GM12878 (cell line): ENCODE data around the gene STARD10. TPM values are rescaled to one million over a fixed set of nuclear protein-coding genes. Genes with fewer than 3 reads are reported as not detected.

ENCODE experiments used
- ATAC-seq: fragments of 200-7000 bp; cut with Tn5 transposase; 3 replicates; pipeline ENCODE4 v1.9.1; 2020; ENCODE audit warnings: mild to moderate bottlenecking, moderate library complexity
- BruUV-seq: library from RNA; stranded (reverse); fragments of 400-500 nt; replicated peaks from 2 replicates; lab custom pipeline; 2021; lab: Mats Ljungman, UMichigan
- CTCF ChIA-PET: fragments of 300-600 bp; sonication (Branson Sonifier 250); formaldehyde crosslinking; extraction: SDS; loops from one replicate; lab custom pipeline; 2021; ENCODE audit warnings: inconsistent platforms; lab: Yijun Ruan, JAX
- POLR2A ChIA-PET: fragments of 350-600 bp; formaldehyde crosslinking; extraction: SDS; loops from one replicate; lab custom pipeline; 2021; ENCODE audit warnings: inconsistent platforms; lab: Charles Lee
- RAD21 ChIA-PET: fragments of 300-600 bp; sonication (Branson Sonifier 250); formaldehyde crosslinking; loops from one replicate; lab custom pipeline; 2023; ENCODE audit warnings: antibody characterized with exemption; ENCODE audit not compliant: unreplicated experiment; lab: Charles Lee
- SMC1A ChIA-PET: fragments of 300-600 bp; sonication (Branson Sonifier 250); formaldehyde crosslinking; loops from one replicate; lab custom pipeline; 2023; ENCODE audit not compliant: unreplicated experiment, uncharacterized antibody; lab: Charles Lee
- DNase-seq: peaks from one replicate; pipeline ENCODE4 v3.0.0-alpha.2; 2011; ENCODE audit warnings: low read depth, low spot score
- FAIRE-seq: peaks from 3 replicates; lab custom pipeline; 2011; peaks lifted over from hg19 to GRCh38; lab: Jason Lieb, UNC
- H2AFZ ChIP-seq: 2 replicates; pipeline ENCODE4 v1.6.0; 2011; ENCODE audit warnings: low read depth, low read length, control low read depth; ENCODE audit not compliant: control insufficient read depth
- H3K27ac ChIP-seq: 2 replicates; pipeline ENCODE4 v1.5.1; 2011; ENCODE audit warnings: control low read depth; ENCODE audit not compliant: control insufficient read depth, insufficient read depth
- H3K27me3 ChIP-seq, 2 experiments: replicated peaks in 1 of 2; 2 replicates each; pipeline versions ENCODE4 v1.6.0 to v1.6.1; 2011; ENCODE audit warnings: low read length in 1 of 2; ENCODE audit not compliant: control insufficient read depth in 2 of 2, insufficient read depth in 2 of 2
- H3K36me3 ChIP-seq, 2 experiments: 2 replicates each; pipeline ENCODE4 v1.5.1; 2011; ENCODE audit warnings: low read length in 1 of 2; ENCODE audit not compliant: control insufficient read depth in 2 of 2, insufficient read depth in 2 of 2
- H3K4me1 ChIP-seq: 2 replicates; pipeline ENCODE4 v1.6.1; 2011; ENCODE audit warnings: mild to moderate bottlenecking, low read length, moderate library complexity, mixed read lengths; ENCODE audit not compliant: control insufficient read depth, insufficient read depth
- H3K4me2 ChIP-seq: 2 replicates; pipeline ENCODE4 v1.6.0; 2011; ENCODE audit warnings: control low read depth; ENCODE audit not compliant: control insufficient read depth, insufficient read depth
- H3K4me3 ChIP-seq: fragments of 200-600 bp; sonication (generic); 2 replicates; pipeline ENCODE4 v1.5.1; 2016
- H3K79me2 ChIP-seq: 2 replicates; pipeline ENCODE4 v1.6.0; 2011; ENCODE audit warnings: low read length; ENCODE audit not compliant: control insufficient read depth, insufficient read depth
- H3K9ac ChIP-seq: 2 replicates; pipeline ENCODE4 v1.8.0; 2011; ENCODE audit warnings: low read length, control low read depth, mixed read lengths; ENCODE audit not compliant: control insufficient read depth, insufficient read depth
- H3K9me3 ChIP-seq: replicated peaks from 3 replicates; pipeline ENCODE4 v1.5.1; 2011; ENCODE audit warnings: mild to moderate bottlenecking, low read length; ENCODE audit not compliant: control insufficient read depth, insufficient read depth
- H4K20me1 ChIP-seq: 2 replicates; pipeline ENCODE4 v1.6.0; 2011; ENCODE audit not compliant: control insufficient read depth, insufficient read depth
- ASH2L ChIP-seq: fragments of 300-600, 200-600 bp; sonication (generic); IDR thresholded peaks from 2 replicates; pipeline ENCODE4 v1.6.1; 2017; ENCODE audit warnings: low read depth, mild to moderate bottlenecking, borderline replicate concordance
- BACH1 ChIP-seq: fragments of 450-650 bp; IDR thresholded peaks from 2 replicates; pipeline ENCODE4 v1.6.1; 2017; ENCODE audit warnings: mild to moderate bottlenecking, borderline replicate concordance
- CHD4 ChIP-seq: fragments of 200-600 bp; sonication (generic); IDR thresholded peaks from 2 replicates; pipeline ENCODE4 v1.6.1; 2016; ENCODE audit warnings: mild to moderate bottlenecking
- ETV6 ChIP-seq, 2 experiments: fragments of 450-650 bp in 1 of 2; IDR thresholded peaks in 1 of 2; conservative IDR thresholded peaks in 1 of 2; 2 replicates each; pipeline ENCODE4 v1.6.1; 2014; ENCODE audit warnings: antibody characterized with exemption in 1 of 2, borderline replicate concordance in 1 of 2, low read depth in 1 of 2, mild to moderate bottlenecking in 1 of 2, moderate library complexity in 1 of 2
- HCFC1 ChIP-seq: fragments of 150-350 bp; IDR thresholded peaks from 2 replicates; pipeline ENCODE4 v1.6.1; 2014; ENCODE audit warnings: low read length
- HDAC2 ChIP-seq: fragments of 200-600 bp; sonication (generic); IDR thresholded peaks from 2 replicates; pipeline ENCODE4 v1.6.1; 2017
- NFYA ChIP-seq: IDR thresholded peaks from 2 replicates; pipeline ENCODE4 v1.6.1; 2011; ENCODE audit warnings: low read depth, mild to moderate bottlenecking, low read length, improper control_type of control experiment, borderline replicate concordance
- NR2C2 ChIP-seq: IDR thresholded peaks from 2 replicates; pipeline ENCODE4 v1.6.1; 2011; ENCODE audit warnings: borderline replicate concordance, low read depth; ENCODE audit not compliant: control insufficient read depth, insufficient read length
- PAX5 ChIP-seq: IDR thresholded peaks from 2 replicates; pipeline ENCODE4 v1.6.1; 2011; ENCODE audit warnings: low read depth, low read length, borderline replicate concordance
- SIN3A ChIP-seq: IDR thresholded peaks from 2 replicates; pipeline ENCODE4 v1.6.1; 2012; ENCODE audit warnings: low read depth, low read length, improper control_type of control experiment
- SPI1 ChIP-seq: IDR thresholded peaks from 2 replicates; pipeline ENCODE4 v1.6.1; 2011; ENCODE audit warnings: low read depth, mild to moderate bottlenecking, low read length, moderate library complexity, borderline replicate concordance; ENCODE audit not compliant: insufficient read depth
- SUZ12 ChIP-seq: fragments of 200-600 bp; sonication (generic); IDR thresholded peaks from one replicate; pipeline ENCODE4 v1.6.1; 2018; ENCODE audit warnings: antibody characterized with exemption, mild to moderate bottlenecking; ENCODE audit not compliant: unreplicated experiment
- YBX1 ChIP-seq: fragments of 450-650 bp; IDR thresholded peaks from 2 replicates; pipeline ENCODE4 v1.6.1; 2016; ENCODE audit warnings: antibody characterized with exemption
- YY1 ChIP-seq: IDR thresholded peaks from 2 replicates; pipeline ENCODE4 v1.6.1; 2011; ENCODE audit warnings: low read depth, mild to moderate bottlenecking, low read length
- ZNF217 ChIP-seq: fragments of 450-650 bp; IDR thresholded peaks from 2 replicates; pipeline ENCODE4 v1.6.1; 2017; ENCODE audit warnings: antibody characterized with exemption, mild to moderate bottlenecking
- ZZZ3 ChIP-seq: IDR thresholded peaks from 2 replicates; pipeline ENCODE4 v1.6.1; 2011; ENCODE audit warnings: low read depth; ENCODE audit not compliant: control insufficient read depth, insufficient read length
- WGBS: methylation state at CpG from one replicate; pipeline ENCODE4 v1.1.6; 2016; ENCODE audit warnings: low lambda C conversion rate; ENCODE audit not compliant: insufficient replicate concordance, insufficient coverage; ENCODE audit errors: missing lambda C conversion rate; 5-methylcytosine and 5-hydroxymethylcytosine counted together
- in situ Hi-C: fragments of 300-500 bp; cut with MboI; formaldehyde crosslinking; loops from 9 replicates; pipeline ENCODE4 v1.14.3; 2018; ENCODE audit warnings: mixed read lengths
- intact Hi-C: fragments of 100-400 bp; cut with micrococcal nuclease; formaldehyde crosslinking; loops from one replicate; pipeline ENCODE4 v1.14.2; 2022; ENCODE audit not compliant: unreplicated experiment
- polyA plus RNA-seq, 11 experiments: library from polyadenylated mRNA; depleted of rRNA in 4 of 11; unstranded in 6 of 11; stranded (reverse) in 5 of 11; fragments of >200 nt; fragmentation: Nextera tagmentation in 4 of 11; fragmentation: Illumina TruSeq in 1 of 11; extraction: Ambion mirVana in 4 of 11; extraction: Trizol in 1 of 11; gene quantifications; 1 replicate in 1 of 11; 2 replicates in 10 of 11; pipeline versions ENCODE4 v1.2.1 to v1.2.3, GENCODE V29; 2011 to 2016; ENCODE audit warnings: inconsistent platforms in 2 of 11, missing spikeins in 2 of 11, low read depth in 1 of 11
- total RNA-seq, 4 experiments: library from RNA; depleted of rRNA in 3 of 4; stranded (reverse); fragments of >200 nt in 3 of 4; fragmentation: Illumina TruSeq in 1 of 4; extraction: Trizol in 1 of 4; gene quantifications; 2 replicates each; pipeline versions ENCODE4 v1.2.1 to v1.2.3, GENCODE V29; 2013 to 2021
- TF ChIP-seq, protein P1 (sequence below): IDR thresholded peaks from 2 replicates; pipeline ENCODE4 v1.6.1; 2011; ENCODE audit warnings: mild to moderate bottlenecking, low read depth, low read length, moderate library complexity; ENCODE audit not compliant: insufficient replicate concordance

The STARD10 gene
- total and polyA plus RNA-seq, 10 of the 15 experiments (the other 5 are each of a cell fraction or from before 2014, with no cell fraction given) = 0.15 to 43.2 (median 23.1) TPM

DNA sequence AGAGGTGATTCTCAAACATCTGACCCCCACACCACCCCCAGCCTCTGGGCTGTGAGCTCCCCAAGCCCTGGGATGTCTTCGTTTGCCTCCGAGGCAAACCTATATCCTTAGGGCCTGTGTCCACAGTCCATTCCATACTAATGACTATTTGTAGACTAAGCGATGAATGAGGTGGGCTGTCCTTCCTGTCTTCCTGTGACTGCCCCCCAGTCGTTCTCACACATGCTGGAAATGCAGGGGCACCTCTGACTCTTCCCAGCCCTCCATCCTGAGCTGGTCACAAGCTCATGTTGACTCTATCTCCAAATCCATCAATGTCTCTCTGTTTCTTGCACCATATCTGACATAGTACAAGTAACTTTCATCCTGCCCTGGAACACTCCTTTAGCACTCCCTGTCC, 25.1 kb upstream of the STARD10 start (continued):
- no peak for TF ChIP-seq CHD4
- no peak for TF ChIP-seq NR2C2
- TF ChIP-seq, all 136 proteins: peak for 0

DNA sequence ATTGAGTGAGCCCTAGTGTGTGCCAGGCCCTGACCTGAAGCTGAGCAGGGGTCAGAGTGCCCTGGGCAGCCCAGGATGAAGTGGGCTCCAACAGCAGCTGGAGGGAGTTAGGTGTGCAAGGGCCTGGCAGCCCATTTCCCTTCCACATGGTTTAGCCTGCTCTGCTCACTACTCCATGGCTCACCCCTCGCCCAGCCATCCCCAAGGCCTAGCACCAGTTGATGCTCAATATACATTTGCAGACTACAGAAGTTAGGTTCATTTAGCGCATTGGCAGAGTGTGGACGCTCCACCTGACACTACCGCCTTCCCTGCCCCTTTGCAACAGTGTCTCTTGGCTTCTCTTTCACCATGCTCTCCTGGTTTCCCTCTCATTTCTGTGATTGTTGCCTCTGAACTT, 24.1 kb upstream of the STARD10 start:
- no peak for FAIRE-seq

More for the DNA sequence above, 24.1 kb upstream of the STARD10 start:
- in situ Hi-C loops = no loop called here
- ChIA-PET CTCF (interaction anchor here (1.1 kb wide), 1 partner anchor 368 kb away, joined by 3 read pairs; no protein-coding TSS in a partner anchor), SMC1A (no interaction called here), RAD21 (no interaction called here), POLR2A (no interaction called here)
- Histone ChIP-seq H3K27ac (no peak overlapping the region), H3K36me3 (peaks cover 7 to 16% of the 10 kb centered on the region in 2 experiments; a peak in 3 of 4 replicates), H2AFZ (no peak overlapping the region), H4K20me1 (no peaks in the 10 kb centered on the region), H3K27me3 (no peaks in the 10 kb centered on the region), H3K4me3 (no peak overlapping the region), H3K79me2 (peaks cover 34% of the 10 kb centered on the region), H3K9ac (no peak overlapping the region), H3K4me2 (no peak overlapping the region), H3K4me1 (peaks cover 24% of the 10 kb centered on the region), H3K9me3 (no peaks in the 10 kb centered on the region)
- DNase-seq = no peak
- 90% methylated on average over 4 of the region's 4 CpGs for WGBS
- BruUV-seq = TSS peak; percentile 32
- TF ChIP-seq YBX1 (no peak), YY1 (no peak), HDAC2 (no peak), PAX5 (no peak), NFYA (no peak), ZZZ3 (no peak), ETV6 (conservative IDR thresholded peaks at IDR 0.05 in 1 of 2, IDR thresholded peaks at IDR 0.05 in 1 of 2; ENCODE audit: borderline replicate concordance in 1 of 2, low read depth in 1 of 2) (no peak), HCFC1 (no peak), ASH2L (no peak), ZNF217 (no peak), SPI1 (no peak), BACH1 (no peak), SUZ12 (no peak), SIN3A (no peak)
- TF ChIP-seq, protein P1, sequence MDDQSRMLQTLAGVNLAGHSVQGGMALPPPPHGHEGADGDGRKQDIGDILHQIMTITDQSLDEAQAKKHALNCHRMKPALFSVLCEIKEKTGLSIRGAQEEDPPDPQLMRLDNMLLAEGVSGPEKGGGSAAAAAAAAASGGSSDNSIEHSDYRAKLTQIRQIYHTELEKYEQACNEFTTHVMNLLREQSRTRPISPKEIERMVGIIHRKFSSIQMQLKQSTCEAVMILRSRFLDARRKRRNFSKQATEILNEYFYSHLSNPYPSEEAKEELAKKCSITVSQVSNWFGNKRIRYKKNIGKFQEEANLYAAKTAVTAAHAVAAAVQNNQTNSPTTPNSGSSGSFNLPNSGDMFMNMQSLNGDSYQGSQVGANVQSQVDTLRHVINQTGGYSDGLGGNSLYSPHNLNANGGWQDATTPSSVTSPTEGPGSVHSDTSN = no peak
- ATAC-seq = no peak
- intact Hi-C loops = loop anchor here (10.0 kb wide), 1 partner anchor 233 kb away; no protein-coding TSS in a partner anchor
